ENCODE results near the gene CHRNA5. TPM values are rescaled to one million over a fixed set of nuclear protein-coding genes. Genes with fewer than 3 reads are reported as not detected.
"Not testable (repeated sequence)": the region's sequence is repeated elsewhere in the genome, so short reads cannot be mapped to it uniquely, and the experiment has no call there.

The CHRNA5 gene
- total RNA-seq, 1 donor, result 1.6 TPM

- DNase-seq (ENCODE audit: low read depth), result no peak
- TF ChIP-seq, protein P1, sequence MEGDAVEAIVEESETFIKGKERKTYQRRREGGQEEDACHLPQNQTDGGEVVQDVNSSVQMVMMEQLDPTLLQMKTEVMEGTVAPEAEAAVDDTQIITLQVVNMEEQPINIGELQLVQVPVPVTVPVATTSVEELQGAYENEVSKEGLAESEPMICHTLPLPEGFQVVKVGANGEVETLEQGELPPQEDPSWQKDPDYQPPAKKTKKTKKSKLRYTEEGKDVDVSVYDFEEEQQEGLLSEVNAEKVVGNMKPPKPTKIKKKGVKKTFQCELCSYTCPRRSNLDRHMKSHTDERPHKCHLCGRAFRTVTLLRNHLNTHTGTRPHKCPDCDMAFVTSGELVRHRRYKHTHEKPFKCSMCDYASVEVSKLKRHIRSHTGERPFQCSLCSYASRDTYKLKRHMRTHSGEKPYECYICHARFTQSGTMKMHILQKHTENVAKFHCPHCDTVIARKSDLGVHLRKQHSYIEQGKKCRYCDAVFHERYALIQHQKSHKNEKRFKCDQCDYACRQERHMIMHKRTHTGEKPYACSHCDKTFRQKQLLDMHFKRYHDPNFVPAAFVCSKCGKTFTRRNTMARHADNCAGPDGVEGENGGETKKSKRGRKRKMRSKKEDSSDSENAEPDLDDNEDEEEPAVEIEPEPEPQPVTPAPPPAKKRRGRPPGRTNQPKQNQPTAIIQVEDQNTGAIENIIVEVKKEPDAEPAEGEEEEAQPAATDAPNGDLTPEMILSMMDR (IDR thresholded peaks at IDR 0.05; ENCODE audit: insufficient read depth, low read length), result no peak
- H3K4me3 ChIP-seq (ENCODE audit: low read depth, low read length), result no peak overlapping the region
Measured at GRCh38 chr15:78550815-78551214, 14.5 kb upstream of the CHRNA5 start.

DNA sequence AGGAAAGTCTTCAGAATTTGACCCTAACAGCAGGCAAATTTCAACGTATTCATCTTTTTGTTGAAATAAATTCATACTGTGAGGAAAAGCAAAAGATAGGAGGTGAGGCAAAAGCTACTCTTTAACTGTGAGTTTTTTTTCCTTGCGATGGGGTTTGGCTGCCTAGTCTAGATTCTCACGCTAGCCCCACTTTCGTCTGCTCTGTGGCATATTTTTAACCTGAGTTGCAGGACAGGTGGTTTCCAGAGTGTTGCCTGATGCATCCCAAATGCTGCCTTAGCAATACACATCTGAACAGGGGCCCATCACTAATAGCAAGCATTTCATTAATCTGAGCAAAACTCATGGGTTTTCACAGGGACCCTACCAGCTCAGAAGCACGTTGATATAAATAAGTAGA is 13.4 kb upstream of the CHRNA5 start:
- TF ChIP-seq, protein P1 (IDR thresholded peaks at IDR 0.05; ENCODE audit: insufficient read depth, low read length), result no peak
- no peak overlapping the region for H3K4me3 ChIP-seq (ENCODE audit: low read depth, low read length)
- DNase-seq (ENCODE audit: low read depth), result no peak

DNA sequence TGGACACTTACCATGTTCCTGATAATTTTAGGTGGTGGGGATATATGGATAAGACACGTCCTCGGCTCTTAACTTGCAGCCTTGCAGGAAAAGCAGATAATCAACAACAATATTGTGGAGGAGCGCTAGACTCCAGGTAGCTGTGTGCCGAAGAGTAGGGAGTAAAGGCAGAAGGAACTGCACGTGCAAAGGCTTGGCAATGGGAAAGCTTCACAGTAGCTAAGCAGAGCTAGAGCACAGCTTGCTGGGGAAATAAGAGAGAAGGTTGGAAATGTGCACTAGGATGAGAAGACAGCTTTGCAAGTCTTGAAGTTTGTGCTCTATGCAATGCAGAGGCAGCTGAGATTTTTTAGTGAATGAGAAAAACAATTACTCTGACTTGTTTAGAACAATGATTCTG is 12.7 kb upstream of the CHRNA5 start:
- no peak overlapping the region for H3K4me3 ChIP-seq (ENCODE audit: low read depth, low read length)
- DNase-seq (ENCODE audit: low read depth), result no peak
- TF ChIP-seq, protein P1 (IDR thresholded peaks at IDR 0.05; ENCODE audit: insufficient read depth, low read length), result no peak

DNA sequence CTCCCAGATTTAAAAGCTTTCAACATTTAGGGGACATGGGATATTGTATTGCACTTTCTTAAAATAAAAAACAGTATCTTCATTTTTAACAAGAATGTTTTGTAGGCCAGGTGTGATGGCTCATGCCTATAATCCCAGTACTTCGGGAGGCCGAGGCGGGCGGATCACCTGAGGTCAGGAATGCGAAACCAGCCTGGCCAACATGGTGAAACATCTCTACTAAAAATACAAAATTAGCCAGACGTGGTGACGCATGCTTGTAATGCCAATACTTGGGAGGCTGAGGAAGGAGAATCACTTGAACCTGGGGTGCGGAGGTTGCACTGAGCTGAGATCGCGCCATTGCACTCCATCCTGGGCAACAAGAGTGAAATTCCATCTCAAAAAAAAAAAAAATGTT is 5.1 kb upstream of the CHRNA5 start:
- DNase-seq (ENCODE audit: low read depth); H3K4me3 ChIP-seq (ENCODE audit: low read depth, low read length): not testable (repeated sequence)

DNA sequence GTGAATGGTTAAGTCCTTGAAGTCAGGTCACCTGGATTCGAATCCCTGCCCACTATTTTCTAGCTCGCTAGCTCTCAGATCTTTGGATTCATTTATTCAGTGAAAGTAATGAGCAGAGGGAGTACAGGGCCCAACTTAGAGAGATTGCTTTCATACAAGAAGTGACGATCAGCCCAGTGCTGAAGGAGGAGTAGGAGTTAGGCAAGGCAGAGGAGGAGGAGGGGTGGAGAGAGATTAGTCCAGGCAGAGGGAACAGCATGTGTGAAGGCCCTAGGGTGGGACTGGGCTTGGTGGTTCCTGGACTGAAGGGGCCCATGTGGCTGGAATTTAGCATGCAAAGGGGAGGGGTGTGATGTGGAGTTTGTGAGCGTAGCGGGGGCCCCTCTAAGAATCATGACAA is 3.8 kb upstream of the CHRNA5 start:
- no peak overlapping the region for H3K4me3 ChIP-seq (ENCODE audit: low read depth, low read length)
- TF ChIP-seq, protein P1 (IDR thresholded peaks at IDR 0.05; ENCODE audit: insufficient read depth, low read length), result no peak
- DNase-seq (ENCODE audit: low read depth), result no peak

GRCh38 chr15:78563092-78563491 is 2.2 kb upstream of the CHRNA5 start:
- TF ChIP-seq, protein P1 (IDR thresholded peaks at IDR 0.05; ENCODE audit: insufficient read depth, low read length), result no peak
- no peak overlapping the region for H3K4me3 ChIP-seq (ENCODE audit: low read depth, low read length)
- DNase-seq (ENCODE audit: low read depth), result no peak

GRCh38 chr15:78564743-78565096 is 600 bp upstream of the CHRNA5 start:
- DNase-seq (ENCODE audit: low read depth), result no peak
- TF ChIP-seq, protein P1 (IDR thresholded peaks at IDR 0.05; ENCODE audit: insufficient read depth, low read length), result no peak
- H3K4me3 ChIP-seq (ENCODE audit: low read depth, low read length), result no peak overlapping the region

Measured in fibroblast of the aortic adventitia (primary cell).